Osteocyte (in vitro differentiated cells): Measurements from ENCODE around the gene NUFIP1. TPM values are rescaled to one million over a fixed set of nuclear protein-coding genes. Genes with fewer than 3 reads are reported as not detected.

Source experiments
- DNase-seq: peaks from one replicate; pipeline ENCODE4 v3.0.0; 2021; ENCODE audit warnings: mixed read lengths; ENCODE audit not compliant: unreplicated experiment; ENCODE audit errors: extremely low spot score
- H3K27ac Mint-ChIP-seq: one replicate; pipeline ENCODE4 v1.8.0; 2021; ENCODE audit warnings: mild to moderate bottlenecking, mixed read lengths; ENCODE audit not compliant: unreplicated experiment
- H3K27me3 Mint-ChIP-seq: one replicate; pipeline ENCODE4 v1.8.0; 2021; ENCODE audit warnings: mixed read lengths; ENCODE audit not compliant: unreplicated experiment
- H3K36me3 Mint-ChIP-seq: one replicate; pipeline ENCODE4 v1.8.0; 2021; ENCODE audit warnings: mixed read lengths; ENCODE audit not compliant: unreplicated experiment
- H3K4me1 Mint-ChIP-seq: one replicate; pipeline ENCODE4 v1.8.0; 2021; ENCODE audit warnings: mixed read lengths; ENCODE audit not compliant: unreplicated experiment
- H3K4me3 Mint-ChIP-seq: one replicate; pipeline ENCODE4 v1.8.0; 2021; ENCODE audit warnings: mild to moderate bottlenecking, moderate library complexity, mixed read lengths; ENCODE audit not compliant: unreplicated experiment
- H3K9me3 Mint-ChIP-seq: one replicate; pipeline ENCODE4 v1.8.0; 2021; ENCODE audit warnings: mixed read lengths; ENCODE audit not compliant: unreplicated experiment
- total RNA-seq: library from RNA; stranded (reverse); gene quantifications from 2 replicates; pipeline ENCODE4 v1.2.1, GENCODE V29; 2021
- TF ChIP-seq, protein P1 (sequence below): fragments of 200-600 bp; sonication (generic); IDR thresholded peaks from 2 replicates; pipeline ENCODE4 v1.5.0; 2021; ENCODE audit warnings: antibody characterized with exemption, mild to moderate bottlenecking, moderate library complexity

NUFIP1 gene
- total RNA-seq, 1 donor from 2014 or later: 6.9 TPM

DNA sequence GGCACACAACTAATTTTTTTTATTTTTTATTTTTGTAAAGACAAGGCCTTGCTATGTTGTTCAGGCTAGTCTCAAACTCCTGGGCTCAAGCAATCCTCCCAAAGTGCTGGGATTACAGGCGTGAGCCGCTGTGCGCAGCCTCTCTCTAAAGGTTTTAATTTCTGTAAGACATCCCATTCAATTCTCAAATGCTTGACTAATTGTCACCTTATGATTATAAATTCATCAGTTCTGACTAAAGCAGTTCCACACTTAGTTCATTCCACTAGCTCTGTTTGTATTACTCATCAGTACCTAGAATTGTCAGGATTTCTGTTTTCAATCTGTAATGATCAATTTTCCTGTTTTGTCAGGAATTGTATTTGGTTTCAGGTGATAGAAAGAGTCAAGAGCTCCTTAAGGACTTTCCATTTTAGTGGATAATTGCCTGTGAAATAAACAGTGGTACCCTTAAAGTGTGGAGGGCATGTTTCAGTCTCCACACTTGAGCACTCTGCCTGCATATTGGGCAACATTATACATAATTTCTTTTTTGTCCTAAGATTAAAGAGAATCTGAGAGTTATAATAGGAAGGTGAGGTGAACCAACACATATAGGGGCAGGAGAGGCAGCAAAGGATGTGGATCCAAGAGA is 27.6 kb upstream of the NUFIP1 start:
- Mint-ChIP-seq H3K27me3 (no peaks in the 10 kb centered on the region), H3K9me3 (no peaks in the 10 kb centered on the region), H3K4me3 (no peak overlapping the region), H3K36me3 (peaks cover 41% of the 10 kb centered on the region), H3K27ac (no peak overlapping the region), H3K4me1 (peaks cover 2% of the 10 kb centered on the region)
- TF ChIP-seq, protein P1, sequence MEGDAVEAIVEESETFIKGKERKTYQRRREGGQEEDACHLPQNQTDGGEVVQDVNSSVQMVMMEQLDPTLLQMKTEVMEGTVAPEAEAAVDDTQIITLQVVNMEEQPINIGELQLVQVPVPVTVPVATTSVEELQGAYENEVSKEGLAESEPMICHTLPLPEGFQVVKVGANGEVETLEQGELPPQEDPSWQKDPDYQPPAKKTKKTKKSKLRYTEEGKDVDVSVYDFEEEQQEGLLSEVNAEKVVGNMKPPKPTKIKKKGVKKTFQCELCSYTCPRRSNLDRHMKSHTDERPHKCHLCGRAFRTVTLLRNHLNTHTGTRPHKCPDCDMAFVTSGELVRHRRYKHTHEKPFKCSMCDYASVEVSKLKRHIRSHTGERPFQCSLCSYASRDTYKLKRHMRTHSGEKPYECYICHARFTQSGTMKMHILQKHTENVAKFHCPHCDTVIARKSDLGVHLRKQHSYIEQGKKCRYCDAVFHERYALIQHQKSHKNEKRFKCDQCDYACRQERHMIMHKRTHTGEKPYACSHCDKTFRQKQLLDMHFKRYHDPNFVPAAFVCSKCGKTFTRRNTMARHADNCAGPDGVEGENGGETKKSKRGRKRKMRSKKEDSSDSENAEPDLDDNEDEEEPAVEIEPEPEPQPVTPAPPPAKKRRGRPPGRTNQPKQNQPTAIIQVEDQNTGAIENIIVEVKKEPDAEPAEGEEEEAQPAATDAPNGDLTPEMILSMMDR: no peak
- no peak for DNase-seq

DNA sequence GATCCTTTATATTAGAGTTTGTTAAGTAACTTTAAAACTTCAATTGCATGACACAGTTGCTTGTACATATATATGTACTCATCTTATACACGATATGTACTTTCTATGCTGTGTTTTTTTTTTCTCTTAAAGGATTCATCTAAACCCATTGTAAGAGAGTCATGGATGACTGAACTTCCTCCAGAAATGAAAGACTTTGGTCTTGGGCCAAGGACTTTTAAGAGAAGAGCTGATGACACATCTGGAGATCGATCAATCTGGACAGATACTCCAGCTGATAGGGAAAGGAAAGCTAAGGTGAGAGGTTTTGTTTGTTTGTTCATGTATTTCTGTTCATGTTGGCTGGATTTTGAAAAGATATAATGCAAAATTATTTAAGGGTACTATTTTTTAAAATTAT is 26.0 kb upstream of the NUFIP1 start:
- Mint-ChIP-seq H3K4me3 (no peak overlapping the region), H3K4me1 (no peaks in the 10 kb centered on the region), H3K27ac (no peak overlapping the region), H3K36me3 (peaks cover 42% of the 10 kb centered on the region), H3K27me3 (no peaks in the 10 kb centered on the region), H3K9me3 (no peaks in the 10 kb centered on the region)
- TF ChIP-seq, protein P1: no peak
- DNase-seq: no peak

DNA sequence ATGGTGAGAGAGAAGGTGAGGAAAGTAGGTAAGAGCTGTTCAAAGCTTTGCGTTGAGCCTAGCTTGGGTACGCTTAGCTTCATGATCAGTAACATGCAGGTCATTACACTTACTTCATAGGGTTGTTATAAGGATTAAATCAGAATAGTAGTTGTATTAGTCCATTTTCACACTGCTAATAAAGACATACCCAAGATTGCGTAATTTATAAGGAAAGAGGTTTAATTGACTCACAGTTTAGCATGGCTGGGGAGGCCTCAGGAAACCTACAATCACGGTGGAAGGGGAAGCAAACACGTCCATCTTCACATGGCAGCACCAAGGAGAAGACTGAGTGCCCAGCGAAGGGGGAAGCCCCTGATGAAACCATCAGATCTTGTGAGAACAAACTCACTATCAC is 21.9 kb upstream of the NUFIP1 start:
- Mint-ChIP-seq H3K27ac (no peak overlapping the region), H3K4me3 (no peak overlapping the region), H3K9me3 (no peaks in the 10 kb centered on the region), H3K4me1 (no peaks in the 10 kb centered on the region), H3K36me3 (peaks cover 38% of the 10 kb centered on the region), H3K27me3 (no peaks in the 10 kb centered on the region)
- no peak for DNase-seq
- TF ChIP-seq, protein P1: no peak

DNA sequence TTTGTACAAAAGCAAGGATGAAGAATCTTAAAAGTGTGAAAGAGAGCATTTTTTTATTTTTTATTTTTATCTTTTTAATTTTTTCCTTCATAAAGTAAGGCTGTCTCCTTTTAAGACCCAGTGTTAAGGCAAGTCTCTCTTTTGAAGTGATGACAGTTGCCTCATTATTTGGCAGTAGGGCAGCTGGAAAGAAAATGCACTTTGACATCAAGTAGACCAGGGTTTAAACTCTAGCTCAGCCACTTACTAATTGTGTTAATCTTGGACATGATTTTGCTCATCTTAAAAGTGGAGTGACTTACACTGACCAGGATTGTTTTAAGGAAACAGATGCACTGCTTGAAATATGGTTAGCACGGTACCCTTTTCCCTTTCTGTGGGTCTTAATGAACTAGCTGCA is 18.6 kb upstream of the NUFIP1 start:
- DNase-seq: no peak

DNA sequence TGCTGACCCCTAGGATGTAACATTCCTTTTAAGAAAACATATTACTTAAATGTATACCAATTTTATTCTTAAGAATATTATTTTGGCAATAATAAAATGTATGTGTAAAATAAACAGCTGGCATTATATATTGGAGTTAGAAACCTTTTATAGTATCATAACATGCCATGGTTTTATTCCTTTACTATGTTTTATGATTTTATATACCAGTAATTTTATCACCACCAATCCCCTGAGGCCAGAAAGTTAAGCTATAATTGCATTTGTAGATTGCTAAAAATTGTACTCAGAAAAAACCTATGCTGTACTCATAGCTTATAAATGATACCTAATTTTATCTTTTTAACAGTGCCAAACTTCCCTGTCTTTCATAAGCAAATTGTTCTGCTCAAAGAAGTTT is 18.0 kb upstream of the NUFIP1 start:
- H3K36me3 Mint-ChIP-seq: peaks cover 31% of the 10 kb centered on the region
- TF ChIP-seq, protein P1: no peak
- H3K27me3 Mint-ChIP-seq: no peaks in the 10 kb centered on the region
- no peak for DNase-seq
- H3K9me3 Mint-ChIP-seq: no peaks in the 10 kb centered on the region
- H3K4me1 Mint-ChIP-seq: no peaks in the 10 kb centered on the region
- no peak overlapping the region for H3K4me3 Mint-ChIP-seq
- no peak overlapping the region for H3K27ac Mint-ChIP-seq

More for the DNA sequence above, 18.6 kb upstream of the NUFIP1 start:
- TF ChIP-seq, protein P1: no peak
- H3K9me3 Mint-ChIP-seq: no peaks in the 10 kb centered on the region
- H3K4me1 Mint-ChIP-seq: no peaks in the 10 kb centered on the region
- peaks cover 29% of the 10 kb centered on the region for H3K36me3 Mint-ChIP-seq
- H3K4me3 Mint-ChIP-seq: no peak overlapping the region
- no peaks in the 10 kb centered on the region for H3K27me3 Mint-ChIP-seq
- no peak overlapping the region for H3K27ac Mint-ChIP-seq
